ENCODE measurements around the gene C20orf202.

GRCh38 chr20:1204576-1204975 is 1.3 kb downstream of the C20orf202 start:
- TF ChIP-seq CTCF (IDR thresholded peaks at IDR 0.05 in 2 of 3, conservative IDR thresholded peaks at IDR 0.05 in 1 of 3; ENCODE audit: insufficient read depth in 2 of 3, low read depth in 1 of 3, low read length in 3 of 3) (no peak), E2F8 (IDR thresholded peaks at IDR 0.05; ENCODE audit: low read depth, partially characterized antibody) (no peak), E2F4 (CRISPR knock-in tag; IDR thresholded peaks at IDR 0.05; ENCODE audit: low read depth) (no peak)
